Measurements from ENCODE around the gene SEPTIN5.

GRCh38 chr22:19666673-19667593 is 47.4 kb upstream of the SEPTIN5 start:
- TF ChIP-seq POLR2A (IDR thresholded peaks at IDR 0.05), result no peak
- no peak for TF ChIP-seq CTCF (IDR thresholded peaks at IDR 0.05)
